Kidney (tissue), 14 donors: Measurements from ENCODE around the gene COL4A4. TPM values are rescaled to one million over a fixed set of nuclear protein-coding genes. Genes with fewer than 3 reads are reported as not detected.

ENCODE experiments used
- DNase-seq, 5 donors: peaks; one replicate each; pipeline ENCODE4 v3.0.0-alpha.2; 2013 to 2020
- FAIRE-seq: peaks from 2 replicates; lab custom pipeline; 2012; peaks lifted over from hg19 to GRCh38; lab: Jason Lieb, UNC
- H3K27ac ChIP-seq, 2 donors: one replicate each; pipeline ENCODE4 v1.7.0; 2013; ENCODE audit warnings: low read depth in 2 of 2, low read length in 2 of 2, inconsistent platforms in 1 of 2
- H3K27me3 ChIP-seq: one replicate; pipeline ENCODE4 v1.7.1; 2013; ENCODE audit warnings: low read length, inconsistent platforms; ENCODE audit not compliant: control insufficient read depth, insufficient read depth
- H3K36me3 ChIP-seq, 3 donors: one replicate each; pipeline versions ENCODE4 v1.7.0 to v1.7.1; 2013; ENCODE audit warnings: low read length in 3 of 3, control low read depth in 1 of 3, inconsistent platforms in 1 of 3; ENCODE audit not compliant: insufficient read depth in 3 of 3, control insufficient read depth in 2 of 3
- H3K4me1 ChIP-seq, 3 donors: one replicate each; pipeline versions ENCODE4 v1.7.0 to v1.7.1; 2013; ENCODE audit warnings: low read length in 3 of 3, inconsistent platforms in 1 of 3, low read depth in 1 of 3; ENCODE audit not compliant: control insufficient read depth in 2 of 3, insufficient read depth in 2 of 3
- H3K4me3 ChIP-seq, 3 donors: one replicate each; pipeline versions ENCODE4 v1.7.0 to v1.8.1; 2013; ENCODE audit warnings: low read length in 3 of 3, control low read depth in 1 of 3, inconsistent platforms in 1 of 3
- H3K9ac ChIP-seq, 3 donors: one replicate each; pipeline versions ENCODE4 v1.7.0 to v1.7.1; 2013; ENCODE audit warnings: low read length in 3 of 3, control low read depth in 1 of 3, inconsistent platforms in 1 of 3
- H3K9me3 ChIP-seq, 3 donors: one replicate each; pipeline versions ENCODE4 v1.7.0 to v1.7.1; 2013; ENCODE audit warnings: low read length in 3 of 3, control low read depth in 1 of 3, inconsistent platforms in 1 of 3; ENCODE audit not compliant: control insufficient read depth in 2 of 3, insufficient read depth in 1 of 3
- intact Hi-C: fragments of 100-400 bp; cut with DNase I; formaldehyde crosslinking; loops from one replicate; pipeline ENCODE4 v1.11.1; 2022
- polyA plus RNA-seq: library from polyadenylated mRNA; stranded (reverse); fragments of 350-450 nt; fragmentation: Illumina TruSeq; extraction: RNeasy Lipid Tissue Mini Kit (QIAGEN cat#74804); gene quantifications from one replicate; pipeline ENCODE4 v1.2.3, GENCODE V29; 2014; ENCODE audit warnings: low read depth, low replicate concordance; ENCODE audit not compliant: insufficient read depth
- total RNA-seq: library from RNA; stranded (reverse); fragmentation: NEBNext Ultra II Directional; extraction: Animal tissue kit (Norgen Biotek cat#: 25700); gene quantifications from one replicate; pipeline ENCODE4 v1.2.1, GENCODE V29; 2021
- TF ChIP-seq, protein P1 (sequence below): IDR thresholded peaks from 3 replicates; pipeline ENCODE4 v1.5.1; 2012; ENCODE audit warnings: mild to moderate bottlenecking, moderate library complexity, borderline replicate concordance; ENCODE audit not compliant: insufficient read depth; ENCODE audit errors: extremely low read depth
- donor health status: control.
- donor health status: control.
- donor health status: control.
- donor health status: control.
- donor health status: control.
- donor health status: DM: yes; HTN: yes; CAD: no.
- donor health status: Normal renal cell carcinoma (clear cell type).

The COL4A4 gene
- total and polyA plus RNA-seq, 2 donors from 2014 or later: 7.2 to 53.3 TPM

DNA sequence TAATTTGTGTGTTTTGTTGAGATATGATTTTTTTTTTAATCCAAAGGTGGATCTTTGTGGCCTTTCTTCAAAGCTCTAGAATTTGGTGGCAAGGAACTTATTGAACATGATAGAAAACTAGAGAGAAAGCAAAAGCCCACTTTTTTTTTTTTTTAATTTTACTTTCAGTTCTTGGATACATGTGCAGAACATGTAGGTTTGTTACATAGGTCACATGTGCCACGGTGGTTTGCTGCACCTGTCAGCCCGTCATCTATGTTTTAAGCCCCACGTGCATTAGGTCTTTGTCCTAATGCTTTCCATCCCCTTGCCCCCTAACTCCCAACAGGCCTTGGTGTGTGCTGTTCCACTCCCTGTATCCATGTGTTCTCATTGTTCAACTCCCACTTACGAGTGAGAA lies 192.2 kb downstream of the COL4A4 start:
- TF ChIP-seq, protein P1, sequence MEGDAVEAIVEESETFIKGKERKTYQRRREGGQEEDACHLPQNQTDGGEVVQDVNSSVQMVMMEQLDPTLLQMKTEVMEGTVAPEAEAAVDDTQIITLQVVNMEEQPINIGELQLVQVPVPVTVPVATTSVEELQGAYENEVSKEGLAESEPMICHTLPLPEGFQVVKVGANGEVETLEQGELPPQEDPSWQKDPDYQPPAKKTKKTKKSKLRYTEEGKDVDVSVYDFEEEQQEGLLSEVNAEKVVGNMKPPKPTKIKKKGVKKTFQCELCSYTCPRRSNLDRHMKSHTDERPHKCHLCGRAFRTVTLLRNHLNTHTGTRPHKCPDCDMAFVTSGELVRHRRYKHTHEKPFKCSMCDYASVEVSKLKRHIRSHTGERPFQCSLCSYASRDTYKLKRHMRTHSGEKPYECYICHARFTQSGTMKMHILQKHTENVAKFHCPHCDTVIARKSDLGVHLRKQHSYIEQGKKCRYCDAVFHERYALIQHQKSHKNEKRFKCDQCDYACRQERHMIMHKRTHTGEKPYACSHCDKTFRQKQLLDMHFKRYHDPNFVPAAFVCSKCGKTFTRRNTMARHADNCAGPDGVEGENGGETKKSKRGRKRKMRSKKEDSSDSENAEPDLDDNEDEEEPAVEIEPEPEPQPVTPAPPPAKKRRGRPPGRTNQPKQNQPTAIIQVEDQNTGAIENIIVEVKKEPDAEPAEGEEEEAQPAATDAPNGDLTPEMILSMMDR: no peak
- Histone ChIP-seq H3K4me3 (no peak overlapping the region), H3K27ac (no peak overlapping the region), H3K9me3 (peaks cover 0 to 4% (median 0%) of the 10 kb centered on the region in 3 donors), H3K27me3 (no peaks in the 10 kb centered on the region), H3K4me1 (no peaks in the 10 kb centered on the region), H3K9ac (no peak overlapping the region), H3K36me3 (no peaks in the 10 kb centered on the region)
- DNase-seq (no peak), FAIRE-seq (no peak)
- intact Hi-C loops: no loop called here

DNA sequence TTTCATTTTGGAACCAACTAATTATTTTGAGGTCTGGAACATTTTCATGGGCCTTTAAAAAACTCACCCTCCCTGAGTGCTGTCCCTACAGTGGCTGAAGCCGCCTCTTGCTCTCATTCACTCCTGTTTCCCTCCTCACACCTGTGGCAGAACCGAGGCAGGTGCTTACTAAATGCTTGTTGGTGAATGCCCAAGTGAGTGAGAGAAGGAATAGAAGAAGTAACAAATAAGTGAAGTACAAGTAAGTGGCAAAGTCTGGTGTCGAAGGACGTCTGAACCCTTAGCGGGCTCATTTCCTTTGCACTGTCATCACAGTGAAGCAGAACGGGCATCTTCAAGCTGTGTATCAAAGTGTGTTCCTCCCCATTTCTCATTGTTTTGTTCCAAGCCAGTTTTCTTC lies 192.9 kb downstream of the COL4A4 start:
- Histone ChIP-seq H3K27me3 (no peaks in the 10 kb centered on the region), H3K36me3 (no peaks in the 10 kb centered on the region), H3K4me1 (no peaks in the 10 kb centered on the region), H3K27ac (no peak overlapping the region), H3K4me3 (no peak overlapping the region), H3K9ac (no peak overlapping the region), H3K9me3 (peaks cover 0 to 4% (median 0%) of the 10 kb centered on the region in 3 donors)
- TF ChIP-seq, protein P1: no peak
- DNase-seq: no peak
- intact Hi-C loops: no loop called here
- FAIRE-seq: no peak

DNA sequence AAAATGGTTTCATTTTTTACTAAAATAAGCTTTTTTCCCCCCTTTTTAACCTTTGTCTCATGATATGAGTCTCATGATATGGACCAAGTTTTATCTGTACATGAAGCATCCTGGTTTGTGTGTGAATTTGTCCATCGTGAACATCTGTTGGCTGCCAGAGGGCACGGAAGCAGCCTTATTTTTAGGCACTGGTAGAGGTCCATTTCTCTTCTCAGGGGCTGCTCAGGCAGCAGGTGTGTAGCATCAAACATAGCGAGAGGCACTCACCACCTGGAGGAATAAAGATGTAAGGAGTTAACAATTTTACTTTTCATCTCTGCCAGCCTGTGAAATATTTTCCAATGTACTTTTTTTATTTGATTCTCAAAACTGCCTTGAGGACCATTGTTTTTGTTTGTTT lies 193.6 kb downstream of the COL4A4 start:
- no peak overlapping the region for H3K27ac ChIP-seq
- FAIRE-seq (no peak), DNase-seq (no peak)
- no peak overlapping the region for H3K4me3 ChIP-seq
- no peak overlapping the region for H3K9ac ChIP-seq
- peaks cover 0 to 4% (median 0%) of the 10 kb centered on the region in 3 donors for H3K9me3 ChIP-seq
- H3K27me3 ChIP-seq: no peaks in the 10 kb centered on the region
- intact Hi-C loops: no loop called here
- H3K4me1 ChIP-seq: no peaks in the 10 kb centered on the region
- H3K36me3 ChIP-seq: no peaks in the 10 kb centered on the region
- TF ChIP-seq, protein P1: no peak
